IMR-90 (cell line): ENCODE data around the gene METTL21C. TPM values are rescaled to one million over a fixed set of nuclear protein-coding genes. Genes with fewer than 3 reads are reported as not detected.

Source experiments
- ATAC-seq: fragments of 200-7000 bp; cut with Tn5 transposase; 2 replicates; pipeline ENCODE4 v1.9.1; 2020; ENCODE audit warnings: low read depth, mild to moderate bottlenecking, moderate library complexity
- BruUV-seq: library from RNA; stranded (reverse); fragments of 400-500 nt; replicated peaks from 2 replicates; lab custom pipeline; 2021; lab: Mats Ljungman, UMichigan
- CTCF ChIA-PET: fragments of 300-600 bp; formaldehyde crosslinking; extraction: SDS; loops from one replicate; lab custom pipeline; 2021; ENCODE audit warnings: antibody characterized with exemption; lab: Yijun Ruan, JAX
- POLR2A ChIA-PET: fragments of 300-600 bp; sonication (Branson Sonifier 250); formaldehyde crosslinking; loops from one replicate; lab custom pipeline; 2022; ENCODE audit warnings: antibody characterized with exemption; ENCODE audit not compliant: unreplicated experiment; lab: Charles Lee
- DNase-seq: peaks from one replicate; pipeline ENCODE4 v3.0.0; 2013
- H2AFZ ChIP-seq: replicated peaks from 2 replicates; pipeline ENCODE3; 2013; ENCODE audit warnings: low read length, mild to moderate bottlenecking; ENCODE audit not compliant: poor library complexity
- H2AK5ac ChIP-seq: 2 replicates; pipeline ENCODE4 v1.6.1; 2013; ENCODE audit warnings: low read depth, low read length, inconsistent platforms
- H2AK9ac ChIP-seq: replicated peaks from 2 replicates; pipeline ENCODE3; 2013; ENCODE audit warnings: mild to moderate bottlenecking, low read depth, low read length, moderate library complexity; ENCODE audit not compliant: poor library complexity
- H2BK120ac ChIP-seq: 2 replicates; pipeline ENCODE4 v1.6.1; 2013; ENCODE audit warnings: low read depth, low read length, inconsistent platforms
- H2BK15ac ChIP-seq: 3 replicates; pipeline ENCODE4 v1.6.1; 2013; ENCODE audit warnings: low read depth, low read length, inconsistent platforms
- H2BK20ac ChIP-seq: 2 replicates; pipeline ENCODE4 v1.6.1; 2013; ENCODE audit warnings: low read depth, mild to moderate bottlenecking, inconsistent platforms, low read length, moderate library complexity
- H2BK5ac ChIP-seq: 2 replicates; pipeline ENCODE4 v1.6.1; 2013; ENCODE audit warnings: mild to moderate bottlenecking, low read depth, low read length, inconsistent platforms; ENCODE audit not compliant: poor library complexity, severe bottlenecking
- H3K14ac ChIP-seq: replicated peaks from 2 replicates; pipeline ENCODE4 v1.6.1; 2013; ENCODE audit warnings: low read depth, low read length, inconsistent platforms
- H3K18ac ChIP-seq: 2 replicates; pipeline ENCODE4 v1.6.1; 2013; ENCODE audit warnings: low read depth, low read length, control low read depth
- H3K23ac ChIP-seq: 2 replicates; pipeline ENCODE4 v1.6.1; 2013; ENCODE audit warnings: low read depth, low read length, inconsistent platforms
- H3K27ac ChIP-seq: 2 replicates; pipeline ENCODE4 v1.5.1; 2013; ENCODE audit warnings: mild to moderate bottlenecking, control low read depth, low read length; ENCODE audit not compliant: insufficient read depth
- H3K27me3 ChIP-seq: 2 replicates; pipeline ENCODE4 v1.6.1; 2013; ENCODE audit warnings: low read length; ENCODE audit not compliant: control insufficient read depth, insufficient read depth
- H3K36me3 ChIP-seq: 2 replicates; pipeline ENCODE4 v1.6.1; 2013; ENCODE audit warnings: low read length, mixed read lengths; ENCODE audit not compliant: control insufficient read depth, insufficient read depth
- H3K4ac ChIP-seq: 2 replicates; pipeline ENCODE4 v1.6.1; 2013; ENCODE audit warnings: low read depth, low read length, inconsistent platforms
- H3K4me1 ChIP-seq: 2 replicates; pipeline ENCODE4 v1.6.1; 2013; ENCODE audit warnings: low read length, mixed read lengths; ENCODE audit not compliant: control insufficient read depth, insufficient read depth
- H3K4me2 ChIP-seq: 2 replicates; pipeline ENCODE4 v1.6.1; 2013; ENCODE audit warnings: low read depth, mild to moderate bottlenecking, control low read depth, low read length, moderate library complexity
- H3K4me3 ChIP-seq: 2 replicates; pipeline ENCODE4 v1.5.1; 2013; ENCODE audit warnings: low read depth, mild to moderate bottlenecking, control low read depth, low read length, moderate library complexity; ENCODE audit not compliant: insufficient read depth
- H3K56ac ChIP-seq: 2 replicates; pipeline ENCODE4 v1.6.1; 2013; ENCODE audit warnings: low read length, inconsistent platforms; ENCODE audit not compliant: insufficient read depth; ENCODE audit errors: extremely low read depth
- H3K79me1 ChIP-seq, 2 experiments: 2 replicates each; pipeline ENCODE4 v1.6.1; 2013; ENCODE audit warnings: low read length in 2 of 2, inconsistent platforms in 1 of 2, low read depth in 1 of 2
- H3K9ac ChIP-seq: 2 replicates; pipeline ENCODE4 v1.6.1; 2013; ENCODE audit warnings: low read depth, low read length, control low read depth
- H3K9me1 ChIP-seq: 2 replicates; pipeline ENCODE4 v1.6.1; 2013; ENCODE audit warnings: low read length, inconsistent platforms; ENCODE audit not compliant: insufficient read depth
- H3K9me3 ChIP-seq: 2 replicates; pipeline ENCODE4 v1.6.1; 2013; ENCODE audit warnings: low read length; ENCODE audit not compliant: control insufficient read depth, insufficient read depth
- H4K20me1 ChIP-seq: 2 replicates; pipeline ENCODE4 v1.6.1; 2013; ENCODE audit warnings: low read length, inconsistent platforms; ENCODE audit not compliant: insufficient read depth
- H4K5ac ChIP-seq: 2 replicates; pipeline ENCODE4 v1.6.1; 2013; ENCODE audit warnings: mild to moderate bottlenecking, low read depth, low read length, control low read depth
- H4K8ac ChIP-seq, 2 experiments: 2 replicates each; pipeline ENCODE4 v1.6.1; 2013; ENCODE audit warnings: low read depth in 2 of 2, low read length in 2 of 2, control low read depth in 1 of 2, inconsistent platforms in 1 of 2
- H4K91ac ChIP-seq: 2 replicates; pipeline ENCODE4 v1.6.1; 2013; ENCODE audit warnings: low read depth, low read length, inconsistent platforms; ENCODE audit not compliant: insufficient read depth
- BHLHE40 ChIP-seq: fragments of 150-350 bp; IDR thresholded peaks from 2 replicates; pipeline ENCODE4 v1.6.1; 2016; ENCODE audit warnings: mild to moderate bottlenecking, low read depth, low read length
- CEBPB ChIP-seq: IDR thresholded peaks from 2 replicates; pipeline ENCODE4 v1.6.1; 2012; ENCODE audit warnings: low read depth, low read length, improper control_type of control experiment
- CTCF ChIP-seq: conservative IDR thresholded peaks from 2 replicates; pipeline ENCODE4 v1.5.1; 2012; ENCODE audit warnings: mild to moderate bottlenecking, low read depth, low read length, improper control_type of control experiment
- FOS ChIP-seq: fragments of 150-350 bp; IDR thresholded peaks from 2 replicates; pipeline ENCODE4 v1.6.1; 2016; ENCODE audit warnings: low read depth, low read length
- MXI1 ChIP-seq: IDR thresholded peaks from 2 replicates; pipeline ENCODE4 v1.6.1; 2012; ENCODE audit warnings: low read depth, mild to moderate bottlenecking, low read length, moderate library complexity, borderline replicate concordance
- NFE2L2 ChIP-seq: fragments of 150-350 bp; IDR thresholded peaks from 2 replicates; pipeline ENCODE4 v1.6.1; 2016; ENCODE audit warnings: low read depth, mild to moderate bottlenecking, low read length
- RAD21 ChIP-seq: IDR thresholded peaks from 2 replicates; pipeline ENCODE4 v1.6.1; 2012; ENCODE audit warnings: low read length, improper control_type of control experiment
- RCOR1 ChIP-seq: IDR thresholded peaks from 2 replicates; pipeline ENCODE4 v1.6.1; 2012; ENCODE audit warnings: mild to moderate bottlenecking, low read length, improper control_type of control experiment; ENCODE audit not compliant: insufficient replicate concordance
- RFX5 ChIP-seq: IDR thresholded peaks from 2 replicates; pipeline ENCODE4 v1.8.0; 2012; ENCODE audit warnings: low read depth, mild to moderate bottlenecking, low read length, moderate library complexity
- SMC3 ChIP-seq: fragments of 150-350 bp; IDR thresholded peaks from 2 replicates; pipeline ENCODE4 v1.6.1; 2016; ENCODE audit warnings: low read depth, mild to moderate bottlenecking, antibody characterized with exemption, low read length, moderate library complexity
- USF2 ChIP-seq: fragments of 150-350 bp; IDR thresholded peaks from 2 replicates; pipeline ENCODE4 v1.6.1; 2017; ENCODE audit warnings: mild to moderate bottlenecking, antibody characterized with exemption, low read length, low read depth
- WGBS, 2 experiments: methylation state at CpG; one replicate each; pipeline versions ENCODE4 v1.1.5 to v1.1.7; 2013; ENCODE audit warnings: missing lambda C conversion rate in 2 of 2; ENCODE audit not compliant: insufficient read length in 1 of 2; ENCODE audit errors: extremely low coverage in 2 of 2; 5-methylcytosine and 5-hydroxymethylcytosine counted together
- dilution Hi-C: fragments of 300-500 bp; cut with HindIII; formaldehyde crosslinking; loops from one replicate; pipeline ENCODE4 v1.14.3; 2018; ENCODE audit warnings: low sequenced_read_pairs; ENCODE audit not compliant: unreplicated experiment
- in situ Hi-C: fragments of 300-500 bp; cut with MboI; formaldehyde crosslinking; loops from 3 replicates; pipeline ENCODE4 v1.14.3; 2019; ENCODE audit warnings: low sequenced_read_pairs, inconsistent platforms, mixed read lengths
- intact Hi-C: fragments of 100-400 bp; cut with micrococcal nuclease; formaldehyde crosslinking; loops from 2 replicates; pipeline ENCODE4 v1.10.0; 2022
- polyA plus RNA-seq, 3 experiments: library from polyadenylated mRNA; depleted of rRNA; stranded (reverse); fragments of >200 nt; gene quantifications; 2 replicates each; pipeline ENCODE4 v1.2.3, GENCODE V29; 2012; ENCODE audit warnings: low replicate concordance in 1 of 3
- total RNA-seq: library from RNA; depleted of rRNA; stranded (reverse); fragments of >200 nt; gene quantifications from 2 replicates; pipeline ENCODE4 v1.2.3, GENCODE V29; 2012

METTL21C gene
- total and polyA plus RNA-seq, 2 of the 4 experiments (the other 2 are of a cell fraction), result not detected

- no TSS peak for BruUV-seq
- POLR2A ChIA-PET, result no interaction called here
Measured at GRCh38 chr13:102642475-102642874, 52.4 kb downstream of the METTL21C start.

More at GRCh38 chr13:102642475-102642874, 52.4 kb downstream of the METTL21C start:
- no peak overlapping the region for H3K4ac ChIP-seq
- H3K27me3 ChIP-seq, result no peaks in the 10 kb centered on the region
- H3K79me1 ChIP-seq, result peaks cover 5 to 6% of the 10 kb centered on the region in 2 experiments; a peak in 2 of 4 replicates
- H3K4me1 ChIP-seq, result no peaks in the 10 kb centered on the region
- no peak overlapping the region for H2BK15ac ChIP-seq
- H3K9me3 ChIP-seq, result no peaks in the 10 kb centered on the region
- no peak overlapping the region for H4K91ac ChIP-seq
- no peak overlapping the region for H3K56ac ChIP-seq
- TF ChIP-seq NFE2L2, result no peak
- no peak for TF ChIP-seq CEBPB
- TF ChIP-seq SMC3, result no peak
- TF ChIP-seq MXI1, result no peak
- TF ChIP-seq CTCF, result no peak
- TF ChIP-seq BHLHE40, result no peak
- TF ChIP-seq RAD21, result no peak
- no peak for TF ChIP-seq RCOR1
- no peak for TF ChIP-seq USF2
- TF ChIP-seq RFX5, result no peak
- TF ChIP-seq FOS, result no peak
- no peak overlapping the region for H4K8ac ChIP-seq
- dilution Hi-C loops (no loop called here), intact Hi-C loops (loop anchor here (5.0 kb wide), 1 partner anchor 35 kb away; no protein-coding TSS in a partner anchor), in situ Hi-C loops (no loop called here)
- H3K14ac ChIP-seq, result no peak overlapping the region
- no peak for ATAC-seq
- DNase-seq, result no peak
- H2BK120ac ChIP-seq, result no peak overlapping the region
- H4K5ac ChIP-seq, result no peak overlapping the region
- no peak overlapping the region for H3K4me3 ChIP-seq
- no peak overlapping the region for H2AFZ ChIP-seq
- H2BK5ac ChIP-seq, result no peak overlapping the region
- H3K23ac ChIP-seq, result no peak overlapping the region
- no peak overlapping the region for H2AK5ac ChIP-seq
- no peaks in the 10 kb centered on the region for H4K20me1 ChIP-seq
- H2BK20ac ChIP-seq, result no peak overlapping the region
- WGBS, 2 experiments, result no CpG with 5 or more reads among the region's 6 CpGs
- no peak overlapping the region for H3K4me2 ChIP-seq
- H3K27ac ChIP-seq, result no peak overlapping the region
- no peak overlapping the region for H2AK9ac ChIP-seq
- H3K9ac ChIP-seq, result no peak overlapping the region
- 0 out of 2 replicates have a peak, but pooled peaks cover 3% of the 10 kb centered on the region for H3K9me1 ChIP-seq
- peaks cover 35% of the 10 kb centered on the region for H3K36me3 ChIP-seq
- CTCF ChIA-PET, result no interaction called here
- H3K18ac ChIP-seq, result no peak overlapping the region
